Measurements from ENCODE around the gene PROSER3. TPM values are rescaled to one million over a fixed set of nuclear protein-coding genes. Genes with fewer than 3 reads are reported as not detected.

Gene PROSER3
- total and polyA plus RNA-seq, 2 experiments from 2014 or later = 12.2 to 26.5 TPM

GRCh38 chr19:35777961-35778360, 20.0 kb downstream of the PROSER3 start:
- Histone ChIP-seq H4K20me1 (ENCODE audit: insufficient read depth, poor library complexity, severe bottlenecking) (no peaks in the 10 kb centered on the region), H3K27ac (no peak overlapping the region), H3K79me2 (peaks cover 4% of the 10 kb centered on the region), H3K27me3 (no peaks in the 10 kb centered on the region), H2AFZ (no peak overlapping the region), H3K9me3 (ENCODE audit: low read depth) (no peaks in the 10 kb centered on the region), H3K9me2 (replicated peaks; ENCODE audit: insufficient read depth) (no peaks in the 10 kb centered on the region), H3K4me2 (no peak overlapping the region), H3K4me3 (no peak overlapping the region), H3K36me3 (replicated peaks; ENCODE audit: insufficient read depth, low read depth) (no peaks in the 10 kb centered on the region), H3K4me1 (ENCODE audit: insufficient read depth) (peaks cover 10% of the 10 kb centered on the region)
- WGBS (ENCODE audit: low lambda C conversion rate, missing lambda C conversion rate) = 89% methylated on average over 7 of the region's 7 CpGs
- no peak for TF ChIP-seq EZH2 (IDR thresholded peaks at IDR 0.05; ENCODE audit: borderline replicate concordance)
- TF ChIP-seq CTCF (IDR thresholded peaks at IDR 0.05; ENCODE audit: poor library complexity) = no peak
- TF ChIP-seq EZH2phosphoT487 (IDR thresholded peaks at IDR 0.05; ENCODE audit: low read depth, severe bottlenecking, unreplicated experiment) = no peak
- no peak for DNase-seq (ENCODE audit: low spot score)

- TF ChIP-seq EZH2phosphoT487 (IDR thresholded peaks at IDR 0.05; ENCODE audit: low read depth, severe bottlenecking, unreplicated experiment) = no peak
- TF ChIP-seq EZH2 (IDR thresholded peaks at IDR 0.05; ENCODE audit: borderline replicate concordance) = no peak
- no peak for TF ChIP-seq CTCF (IDR thresholded peaks at IDR 0.05; ENCODE audit: poor library complexity)
Observed at GRCh38 chr19:35779033-35779432, 21.1 kb downstream of the PROSER3 start.

GRCh38 chr19:35780058-35780457, 22.1 kb downstream of the PROSER3 start:
- H3K9me2 ChIP-seq (replicated peaks; ENCODE audit: insufficient read depth) = no peaks in the 10 kb centered on the region
- H4K20me1 ChIP-seq (ENCODE audit: insufficient read depth, poor library complexity, severe bottlenecking) = no peaks in the 10 kb centered on the region
- no peak overlapping the region for H2AFZ ChIP-seq
- H3K9me3 ChIP-seq (ENCODE audit: low read depth) = no peaks in the 10 kb centered on the region
- peaks cover 10% of the 10 kb centered on the region for H3K4me1 ChIP-seq (ENCODE audit: insufficient read depth)
- no peak overlapping the region for H3K4me2 ChIP-seq
- TF ChIP-seq EZH2phosphoT487 (IDR thresholded peaks at IDR 0.05; ENCODE audit: low read depth, severe bottlenecking, unreplicated experiment) = no peak
- no peak for TF ChIP-seq CTCF (IDR thresholded peaks at IDR 0.05; ENCODE audit: poor library complexity)
- no peak for TF ChIP-seq EZH2 (IDR thresholded peaks at IDR 0.05; ENCODE audit: borderline replicate concordance)
- 95% methylated on average over 16 of the region's 16 CpGs for WGBS (ENCODE audit: low lambda C conversion rate, missing lambda C conversion rate)
- H3K79me2 ChIP-seq = peaks cover 4% of the 10 kb centered on the region
- H3K36me3 ChIP-seq (replicated peaks; ENCODE audit: insufficient read depth, low read depth) = no peaks in the 10 kb centered on the region
- no peaks in the 10 kb centered on the region for H3K27me3 ChIP-seq
- DNase-seq (ENCODE audit: low spot score) = no peak
- no peak overlapping the region for H3K27ac ChIP-seq
- no peak overlapping the region for H3K4me3 ChIP-seq

More at GRCh38 chr19:35779033-35779432, 21.1 kb downstream of the PROSER3 start:
- no peaks in the 10 kb centered on the region for H3K36me3 ChIP-seq (replicated peaks; ENCODE audit: insufficient read depth, low read depth)
- no peaks in the 10 kb centered on the region for H3K9me3 ChIP-seq (ENCODE audit: low read depth)
- no peak overlapping the region for H2AFZ ChIP-seq
- no peak overlapping the region for H3K27ac ChIP-seq
- DNase-seq (ENCODE audit: low spot score) = no peak
- peaks cover 4% of the 10 kb centered on the region for H3K79me2 ChIP-seq
- H3K4me1 ChIP-seq (ENCODE audit: insufficient read depth) = peaks cover 10% of the 10 kb centered on the region
- H3K27me3 ChIP-seq = no peaks in the 10 kb centered on the region
- H3K4me3 ChIP-seq = no peak overlapping the region
- H4K20me1 ChIP-seq (ENCODE audit: insufficient read depth, poor library complexity, severe bottlenecking) = no peaks in the 10 kb centered on the region
- WGBS (ENCODE audit: low lambda C conversion rate, missing lambda C conversion rate) = 95% methylated on average over 8 of the region's 8 CpGs
- H3K9me2 ChIP-seq (replicated peaks; ENCODE audit: insufficient read depth) = no peaks in the 10 kb centered on the region
- no peak overlapping the region for H3K4me2 ChIP-seq

GRCh38 chr19:35780717-35781116, 22.7 kb downstream of the PROSER3 start:
- Histone ChIP-seq H3K27me3 (no peaks in the 10 kb centered on the region), H3K4me1 (ENCODE audit: insufficient read depth) (peaks cover 10% of the 10 kb centered on the region), H3K4me2 (no peak overlapping the region), H3K36me3 (replicated peaks; ENCODE audit: insufficient read depth, low read depth) (no peaks in the 10 kb centered on the region), H3K4me3 (no peak overlapping the region), H3K27ac (no peak overlapping the region), H3K79me2 (peaks cover 4% of the 10 kb centered on the region), H4K20me1 (ENCODE audit: insufficient read depth, poor library complexity, severe bottlenecking) (no peaks in the 10 kb centered on the region), H3K9me2 (replicated peaks; ENCODE audit: insufficient read depth) (no peaks in the 10 kb centered on the region), H3K9me3 (ENCODE audit: low read depth) (no peaks in the 10 kb centered on the region), H2AFZ (no peak overlapping the region)
- no peak for TF ChIP-seq EZH2phosphoT487 (IDR thresholded peaks at IDR 0.05; ENCODE audit: low read depth, severe bottlenecking, unreplicated experiment)
- TF ChIP-seq EZH2 (IDR thresholded peaks at IDR 0.05; ENCODE audit: borderline replicate concordance) = no peak
- no peak for TF ChIP-seq CTCF (IDR thresholded peaks at IDR 0.05; ENCODE audit: poor library complexity)
- 93% methylated on average over 20 of the region's 20 CpGs for WGBS (ENCODE audit: low lambda C conversion rate, missing lambda C conversion rate)
- no peak for DNase-seq (ENCODE audit: low spot score)
